ENCODE data around the gene OSBPL7. TPM values are rescaled to one million over a fixed set of nuclear protein-coding genes. Genes with fewer than 3 reads are reported as not detected.
A peak's percentile ranks its signal among the peaks of the same experiment; 100 is the strongest.

OSBPL7 gene
- total RNA-seq, 4 donors from 2014 or later, result 12.7 to 18.0 (median 14.7) TPM

- H3K4me1 ChIP-seq, result peaks cover 11 to 27% of the 10 kb centered on the region in 2 donors
- TF ChIP-seq, protein P1, sequence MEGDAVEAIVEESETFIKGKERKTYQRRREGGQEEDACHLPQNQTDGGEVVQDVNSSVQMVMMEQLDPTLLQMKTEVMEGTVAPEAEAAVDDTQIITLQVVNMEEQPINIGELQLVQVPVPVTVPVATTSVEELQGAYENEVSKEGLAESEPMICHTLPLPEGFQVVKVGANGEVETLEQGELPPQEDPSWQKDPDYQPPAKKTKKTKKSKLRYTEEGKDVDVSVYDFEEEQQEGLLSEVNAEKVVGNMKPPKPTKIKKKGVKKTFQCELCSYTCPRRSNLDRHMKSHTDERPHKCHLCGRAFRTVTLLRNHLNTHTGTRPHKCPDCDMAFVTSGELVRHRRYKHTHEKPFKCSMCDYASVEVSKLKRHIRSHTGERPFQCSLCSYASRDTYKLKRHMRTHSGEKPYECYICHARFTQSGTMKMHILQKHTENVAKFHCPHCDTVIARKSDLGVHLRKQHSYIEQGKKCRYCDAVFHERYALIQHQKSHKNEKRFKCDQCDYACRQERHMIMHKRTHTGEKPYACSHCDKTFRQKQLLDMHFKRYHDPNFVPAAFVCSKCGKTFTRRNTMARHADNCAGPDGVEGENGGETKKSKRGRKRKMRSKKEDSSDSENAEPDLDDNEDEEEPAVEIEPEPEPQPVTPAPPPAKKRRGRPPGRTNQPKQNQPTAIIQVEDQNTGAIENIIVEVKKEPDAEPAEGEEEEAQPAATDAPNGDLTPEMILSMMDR (IDR thresholded peaks at IDR 0.05), result no peak
- TF ChIP-seq POLR2A (IDR thresholded peaks at IDR 0.05), result no peak
- peaks cover 32% of the 10 kb centered on the region for H3K27me3 ChIP-seq
- H3K9me3 ChIP-seq, result no peaks in the 10 kb centered on the region
- no peak for DNase-seq
- no peak overlapping the region for H3K4me3 ChIP-seq (replicated peaks in 1 of 3)
- no peak overlapping the region for H3K27ac ChIP-seq
- no peaks in the 10 kb centered on the region for H3K36me3 ChIP-seq
- intact Hi-C loops (cut with DNase I), result no loop called here
- 25 to 28% methylated on average over 32 of the region's 32 CpGs for WGBS, 2 donors
Observed at GRCh38 chr17:47852113-47852949, 30.7 kb upstream of the OSBPL7 start.

DNA sequence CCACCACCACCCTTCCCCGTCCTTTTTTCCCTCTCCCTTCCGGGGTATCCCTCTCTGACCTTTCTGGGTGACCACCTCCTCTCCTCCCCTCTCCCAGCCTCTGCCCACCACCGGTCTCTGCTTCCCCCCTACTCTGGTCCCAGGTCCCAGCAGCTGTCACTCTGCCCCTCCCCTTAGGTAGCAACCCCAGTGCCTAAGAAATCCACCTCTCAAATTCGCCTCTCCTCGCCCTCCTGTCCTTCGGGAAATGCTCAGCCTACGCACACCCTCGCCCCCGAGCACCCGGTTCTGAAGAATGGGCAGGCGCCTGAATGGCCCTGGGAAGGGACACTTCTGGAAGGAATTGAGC is 30.1 kb upstream of the OSBPL7 start:
- H3K36me3 ChIP-seq, result no peaks in the 10 kb centered on the region
- no peaks in the 10 kb centered on the region for H3K9me3 ChIP-seq
- no peak overlapping the region for H3K4me3 ChIP-seq (replicated peaks in 1 of 3)
- no peak for TF ChIP-seq POLR2A (IDR thresholded peaks at IDR 0.05)
- TF ChIP-seq, protein P1 (IDR thresholded peaks at IDR 0.05), result no peak
- WGBS, 2 donors, result 32 to 49% methylated on average over 11 of the region's 11 CpGs
- H3K27me3 ChIP-seq, result peaks cover 36% of the 10 kb centered on the region
- intact Hi-C loops (cut with DNase I), result no loop called here
- peaks cover 11 to 31% of the 10 kb centered on the region in 2 donors for H3K4me1 ChIP-seq
- H3K27ac ChIP-seq, result no peak overlapping the region
- no peak for DNase-seq

DNA sequence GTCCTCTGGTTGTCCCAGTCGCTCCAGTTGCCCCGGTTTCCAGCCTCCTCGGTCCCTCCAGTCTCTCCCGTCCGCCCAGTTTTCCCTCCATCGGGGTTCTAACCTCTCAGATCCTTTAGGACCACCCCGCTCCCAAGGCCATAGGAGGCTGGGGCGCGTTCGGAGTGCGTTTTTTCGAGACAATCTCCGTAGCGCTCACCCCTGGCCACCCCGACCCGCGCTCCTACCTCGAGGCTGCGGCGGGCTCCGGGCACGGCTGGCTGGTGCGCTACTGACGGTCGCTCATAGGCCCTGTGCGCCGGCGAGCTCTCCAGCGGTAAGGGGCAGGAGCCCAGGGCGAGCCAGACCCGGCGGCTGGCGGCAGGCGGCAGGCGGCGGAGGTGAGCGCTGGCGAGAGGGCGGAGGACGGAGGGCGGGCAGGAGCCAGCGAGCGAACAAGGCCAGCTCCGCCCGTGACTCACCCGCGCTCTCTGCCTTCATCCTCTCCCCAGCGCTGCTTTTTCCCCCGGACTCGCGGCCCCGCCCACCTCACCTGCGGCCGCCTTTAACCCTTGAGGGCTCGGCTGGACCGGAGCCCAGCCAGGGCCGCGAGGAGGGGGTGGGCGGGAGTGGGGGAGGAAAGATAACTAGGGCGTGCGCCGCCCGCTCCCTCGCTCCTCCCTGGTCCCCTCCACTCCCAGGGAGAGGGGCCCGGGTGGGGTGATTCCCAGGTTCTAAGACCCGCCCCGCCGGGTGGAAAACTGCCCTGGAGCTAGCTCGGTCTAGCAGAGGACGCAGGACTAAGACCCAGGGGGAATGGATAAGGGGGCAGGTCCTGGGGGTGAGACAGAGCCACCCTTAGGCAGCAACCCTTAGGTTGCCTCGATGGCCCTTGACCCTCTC is 29.3 kb upstream of the OSBPL7 start, which contains the start of gene SP6:
Gene SP6 (minus strand): TSS at position 472 of the 882 bp plus-strand sequence. CDS start 2,734 bp downstream, outside the sequence.
- Histone ChIP-seq H3K4me1 (peaks cover 11 to 31% of the 10 kb centered on the region in 2 donors), H3K27ac (peak within 1 kb of the TSS in 1 of 3 donors; percentile 33), H3K36me3 (no peaks in the 10 kb centered on the region), H3K4me3 (replicated peaks in 1 of 3) (peak within 1 kb of the TSS in 1 of 3 donors; percentile 41), H3K27me3 (peaks cover 42% of the 10 kb centered on the region), H3K9me3 (no peaks in the 10 kb centered on the region)
- peak; percentile 82 to 85 for DNase-seq
- intact Hi-C loops (cut with DNase I), result no loop called here
- TF ChIP-seq, protein P1 (IDR thresholded peaks at IDR 0.05), result peak in 3 of 6 experiments; percentile 13 to 37 (median 36)
- peak in 1 of 2 donors; percentile 83 for TF ChIP-seq POLR2A (IDR thresholded peaks at IDR 0.05)
- 6 to 16% methylated on average over 15 to 48 of the region's 71 CpGs for WGBS, 2 donors

DNA sequence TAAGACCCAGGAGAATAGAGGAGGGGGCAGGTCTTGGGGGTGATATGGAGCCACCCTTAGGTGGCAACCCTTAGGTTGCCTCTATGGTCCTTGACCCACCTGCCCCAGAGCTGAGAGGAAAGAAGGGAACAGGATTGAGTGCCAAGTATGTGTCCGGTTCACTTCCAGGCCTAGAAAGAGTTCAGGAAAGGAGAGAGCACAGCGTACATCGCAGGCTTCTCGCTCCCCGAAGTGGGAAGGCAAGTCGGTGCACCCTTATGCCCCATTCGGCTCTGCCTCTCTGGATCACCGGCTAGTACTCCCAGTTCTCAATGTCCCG is 28.7 kb upstream of the OSBPL7 start:
- peak overlapping the region in 1 of 3 donors; percentile 41 for H3K4me3 ChIP-seq (replicated peaks in 1 of 3)
- H3K27me3 ChIP-seq, result peaks cover 42% of the 10 kb centered on the region

More for the DNA sequence above, 28.7 kb upstream of the OSBPL7 start:
- TF ChIP-seq, protein P1 (IDR thresholded peaks at IDR 0.05), result no peak
- TF ChIP-seq POLR2A (IDR thresholded peaks at IDR 0.05), result no peak
- Histone ChIP-seq H3K36me3 (no peaks in the 10 kb centered on the region), H3K9me3 (no peaks in the 10 kb centered on the region), H3K4me1 (peaks cover 11 to 31% of the 10 kb centered on the region in 2 donors), H3K27ac (peak overlapping the region in 1 of 3 donors; percentile 33)
- intact Hi-C loops (cut with DNase I), result no loop called here
- DNase-seq, result no peak
- WGBS, 2 donors, result 39 to 43% methylated on average over 9 of the region's 9 CpGs
